GM23338 (cell line): ENCODE measurements around the gene SLC25A48.

ENCODE experiments used
- EZH2 ChIP-seq: fragments of 200-600 bp; sonication (generic); IDR thresholded peaks from one replicate; pipeline ENCODE4 v1.8.0; 2017; ENCODE audit warnings: antibody characterized with exemption, mild to moderate bottlenecking, low read depth; ENCODE audit not compliant: unreplicated experiment
- POLR2AphosphoS5 ChIP-seq: IDR thresholded peaks from 2 replicates; pipeline ENCODE4 v1.6.1; 2016; ENCODE audit warnings: antibody characterized with exemption, low read depth
- TF ChIP-seq, protein P1 (sequence below), 2 experiments: fragments of 200-600 bp in 1 of 2; sonication (generic) in 1 of 2; conservative IDR thresholded peaks; 2 replicates each; pipeline versions ENCODE4 v1.5.1 to v1.6.1; 2016 to 2017; ENCODE audit warnings: antibody characterized with exemption in 2 of 2, low read depth in 2 of 2, mild to moderate bottlenecking in 2 of 2, moderate library complexity in 1 of 2
- TF ChIP-seq, protein P2 (sequence below): IDR thresholded peaks from one replicate; pipeline ENCODE4 v1.6.1; 2018; ENCODE audit warnings: antibody characterized with exemption; ENCODE audit not compliant: unreplicated experiment

- TF ChIP-seq, protein P1, sequence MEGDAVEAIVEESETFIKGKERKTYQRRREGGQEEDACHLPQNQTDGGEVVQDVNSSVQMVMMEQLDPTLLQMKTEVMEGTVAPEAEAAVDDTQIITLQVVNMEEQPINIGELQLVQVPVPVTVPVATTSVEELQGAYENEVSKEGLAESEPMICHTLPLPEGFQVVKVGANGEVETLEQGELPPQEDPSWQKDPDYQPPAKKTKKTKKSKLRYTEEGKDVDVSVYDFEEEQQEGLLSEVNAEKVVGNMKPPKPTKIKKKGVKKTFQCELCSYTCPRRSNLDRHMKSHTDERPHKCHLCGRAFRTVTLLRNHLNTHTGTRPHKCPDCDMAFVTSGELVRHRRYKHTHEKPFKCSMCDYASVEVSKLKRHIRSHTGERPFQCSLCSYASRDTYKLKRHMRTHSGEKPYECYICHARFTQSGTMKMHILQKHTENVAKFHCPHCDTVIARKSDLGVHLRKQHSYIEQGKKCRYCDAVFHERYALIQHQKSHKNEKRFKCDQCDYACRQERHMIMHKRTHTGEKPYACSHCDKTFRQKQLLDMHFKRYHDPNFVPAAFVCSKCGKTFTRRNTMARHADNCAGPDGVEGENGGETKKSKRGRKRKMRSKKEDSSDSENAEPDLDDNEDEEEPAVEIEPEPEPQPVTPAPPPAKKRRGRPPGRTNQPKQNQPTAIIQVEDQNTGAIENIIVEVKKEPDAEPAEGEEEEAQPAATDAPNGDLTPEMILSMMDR (conservative IDR thresholded peaks at IDR 0.05; ENCODE audit: low read depth in 2 of 2), result no peak
- TF ChIP-seq POLR2AphosphoS5, result no peak
- TF ChIP-seq, protein P2, sequence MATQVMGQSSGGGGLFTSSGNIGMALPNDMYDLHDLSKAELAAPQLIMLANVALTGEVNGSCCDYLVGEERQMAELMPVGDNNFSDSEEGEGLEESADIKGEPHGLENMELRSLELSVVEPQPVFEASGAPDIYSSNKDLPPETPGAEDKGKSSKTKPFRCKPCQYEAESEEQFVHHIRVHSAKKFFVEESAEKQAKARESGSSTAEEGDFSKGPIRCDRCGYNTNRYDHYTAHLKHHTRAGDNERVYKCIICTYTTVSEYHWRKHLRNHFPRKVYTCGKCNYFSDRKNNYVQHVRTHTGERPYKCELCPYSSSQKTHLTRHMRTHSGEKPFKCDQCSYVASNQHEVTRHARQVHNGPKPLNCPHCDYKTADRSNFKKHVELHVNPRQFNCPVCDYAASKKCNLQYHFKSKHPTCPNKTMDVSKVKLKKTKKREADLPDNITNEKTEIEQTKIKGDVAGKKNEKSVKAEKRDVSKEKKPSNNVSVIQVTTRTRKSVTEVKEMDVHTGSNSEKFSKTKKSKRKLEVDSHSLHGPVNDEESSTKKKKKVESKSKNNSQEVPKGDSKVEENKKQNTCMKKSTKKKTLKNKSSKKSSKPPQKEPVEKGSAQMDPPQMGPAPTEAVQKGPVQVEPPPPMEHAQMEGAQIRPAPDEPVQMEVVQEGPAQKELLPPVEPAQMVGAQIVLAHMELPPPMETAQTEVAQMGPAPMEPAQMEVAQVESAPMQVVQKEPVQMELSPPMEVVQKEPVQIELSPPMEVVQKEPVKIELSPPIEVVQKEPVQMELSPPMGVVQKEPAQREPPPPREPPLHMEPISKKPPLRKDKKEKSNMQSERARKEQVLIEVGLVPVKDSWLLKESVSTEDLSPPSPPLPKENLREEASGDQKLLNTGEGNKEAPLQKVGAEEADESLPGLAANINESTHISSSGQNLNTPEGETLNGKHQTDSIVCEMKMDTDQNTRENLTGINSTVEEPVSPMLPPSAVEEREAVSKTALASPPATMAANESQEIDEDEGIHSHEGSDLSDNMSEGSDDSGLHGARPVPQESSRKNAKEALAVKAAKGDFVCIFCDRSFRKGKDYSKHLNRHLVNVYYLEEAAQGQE, result no peak
- no peak for TF ChIP-seq EZH2
Measured at GRCh38 chr5:135825373-135826220, 8.9 kb upstream of the SLC25A48 start.
